Measurements from ENCODE around the gene FKBP5.
"Not testable (repeated sequence)": the region's sequence is repeated elsewhere in the genome, so short reads cannot be mapped to it uniquely, and the experiment has no call there.

The FKBP5 gene

GRCh38 chr6:35582315-35582714 is 106.4 kb downstream of the FKBP5 start:
- no peak for FAIRE-seq

DNA sequence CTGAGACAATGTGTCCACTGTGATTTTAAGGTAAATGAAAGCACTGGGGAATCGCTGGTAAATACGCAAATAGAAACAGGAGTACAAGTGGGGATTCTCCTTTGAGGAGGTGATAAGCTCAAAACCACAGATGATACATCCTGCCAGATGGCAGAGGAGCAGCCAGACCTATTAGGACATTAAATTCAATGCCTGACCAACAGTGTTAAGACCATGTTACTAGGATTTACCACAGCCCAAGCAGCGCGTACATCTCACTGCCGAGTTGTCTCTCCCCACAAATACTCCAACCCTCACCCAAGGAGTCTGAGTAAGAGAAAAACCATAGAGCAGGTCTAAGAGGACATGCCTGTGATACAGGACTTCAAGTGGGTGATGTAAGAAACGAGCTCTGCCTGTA is 107.1 kb downstream of the FKBP5 start:
- FAIRE-seq = no peak

- no peak for FAIRE-seq
These were observed 107.9 kb downstream of the FKBP5 start for GRCh38 chr6:35580836-35581235.

GRCh38 chr6:35576682-35577081 is 112.0 kb downstream of the FKBP5 start:
- FAIRE-seq = no peak

DNA sequence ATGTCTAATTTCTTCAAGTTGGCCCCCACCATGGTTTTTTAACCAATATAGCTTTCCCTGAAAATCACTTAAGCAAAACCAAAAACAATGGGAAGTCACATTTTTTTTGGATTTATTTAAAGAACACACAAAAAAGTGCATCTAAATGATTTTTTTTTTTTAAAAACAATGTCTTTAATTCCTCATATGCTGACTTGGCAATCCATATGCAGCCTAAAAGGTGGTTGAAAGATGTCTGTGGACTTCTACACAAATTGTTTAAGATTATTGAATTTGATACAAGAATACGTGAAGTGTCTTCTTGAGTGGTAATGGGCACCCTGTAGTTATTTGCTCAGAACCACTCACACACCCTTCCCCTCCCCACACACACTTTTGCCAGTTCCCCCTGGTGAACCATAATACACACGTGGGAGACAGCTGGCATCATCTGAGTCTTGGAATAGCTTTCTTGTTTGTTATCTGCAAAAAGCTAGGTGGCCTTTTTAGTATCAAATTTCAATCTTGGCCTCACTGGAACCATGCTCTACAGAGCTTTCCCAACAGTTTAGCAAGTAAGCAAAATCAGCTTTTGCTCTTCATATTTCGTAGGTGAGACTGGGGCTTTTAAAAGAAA is 115.1 kb downstream of the FKBP5 start:
- FAIRE-seq = no peak

DNA sequence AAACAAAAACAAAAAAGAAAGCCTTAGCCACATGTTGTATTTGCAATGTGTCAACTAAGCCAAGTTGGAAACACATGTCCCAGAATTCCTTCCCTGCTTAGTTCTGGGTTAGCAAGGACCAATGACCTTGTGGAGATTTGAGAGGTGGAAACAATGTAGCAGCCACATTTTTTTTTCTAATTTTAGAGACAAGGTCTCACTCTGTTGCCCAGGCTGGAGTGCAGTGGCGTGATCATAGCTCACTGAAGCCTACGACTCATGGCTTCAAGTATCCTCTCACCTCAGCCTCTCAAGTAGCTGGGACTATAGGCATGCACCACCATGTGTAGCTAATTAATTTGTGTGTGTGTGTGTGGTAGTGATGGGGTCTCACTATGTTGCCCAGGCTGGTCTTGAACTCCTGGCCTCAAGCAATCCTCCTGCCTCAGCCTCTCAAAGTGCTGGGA is 117.8 kb downstream of the FKBP5 start:
- not testable (repeated sequence) for FAIRE-seq

DNA sequence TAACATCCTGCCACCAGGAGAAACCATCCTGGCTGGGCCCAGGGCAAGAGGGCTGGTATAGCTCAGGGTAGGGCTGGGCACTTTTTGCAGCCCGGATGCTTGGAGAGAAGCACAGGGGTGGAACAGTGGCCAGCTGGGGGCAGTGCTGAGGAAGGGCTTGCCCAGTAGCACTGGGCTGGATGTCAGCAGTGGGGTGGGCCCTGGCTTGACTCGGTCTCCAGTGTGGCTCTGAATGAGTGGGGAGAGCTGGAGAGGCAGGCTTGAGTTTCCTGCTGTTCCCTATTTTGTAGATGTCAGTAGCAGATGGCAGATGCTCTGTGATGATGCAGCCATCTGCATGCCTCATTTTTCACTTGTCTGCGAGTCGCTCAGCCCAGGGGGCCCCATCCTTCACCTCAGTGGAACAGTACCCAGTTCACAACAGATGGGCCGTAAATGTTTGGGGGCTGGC is 119.7 kb downstream of the FKBP5 start:
- no peak for FAIRE-seq

DNA sequence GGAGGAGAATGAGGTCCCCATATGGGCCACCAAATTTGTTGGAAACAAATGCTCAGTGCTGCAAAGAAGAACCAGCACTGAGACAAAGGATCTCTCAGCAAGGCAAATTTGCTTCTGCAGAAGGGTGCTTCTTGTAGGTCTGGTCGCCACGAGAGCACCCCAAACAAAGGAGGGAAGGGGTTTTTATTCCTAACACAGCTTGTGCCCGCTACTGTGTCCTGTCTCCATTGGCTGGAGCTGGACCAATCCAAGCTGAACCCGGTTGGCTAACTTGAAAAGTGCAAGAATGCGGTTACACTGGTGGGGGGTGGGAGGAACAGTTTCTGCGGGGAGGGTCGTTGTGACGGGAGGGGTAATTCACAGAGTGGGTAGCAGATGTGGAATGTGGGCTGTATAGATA is 121.9 kb downstream of the FKBP5 start:
- FAIRE-seq = no peak

DNA sequence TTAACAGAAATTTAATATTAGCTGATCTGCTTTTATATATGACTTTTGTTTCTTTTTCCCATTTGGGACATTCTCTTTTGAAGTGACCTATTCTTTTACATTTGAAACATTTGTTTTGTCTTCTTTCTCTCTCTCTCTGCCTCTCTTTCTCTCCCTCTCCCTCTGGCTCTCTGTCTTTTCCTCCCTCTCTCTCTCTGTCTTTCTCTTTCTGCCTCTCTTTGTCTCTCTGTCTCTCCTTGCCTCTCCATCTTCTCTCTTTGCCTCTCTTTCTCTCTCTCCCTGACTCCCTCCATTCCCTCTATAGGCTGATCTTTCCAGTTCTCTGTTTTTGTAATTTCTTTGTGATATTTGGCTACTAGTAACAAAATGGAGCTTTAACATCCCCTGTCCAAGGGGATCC is 124.0 kb downstream of the FKBP5 start:
- FAIRE-seq = no peak

GRCh38 chr6:35562060-35562459 is 126.7 kb downstream of the FKBP5 start:
- no peak for FAIRE-seq

GRCh38 chr6:35561113-35561512 is 127.6 kb downstream of the FKBP5 start:
- no peak for FAIRE-seq

DNA sequence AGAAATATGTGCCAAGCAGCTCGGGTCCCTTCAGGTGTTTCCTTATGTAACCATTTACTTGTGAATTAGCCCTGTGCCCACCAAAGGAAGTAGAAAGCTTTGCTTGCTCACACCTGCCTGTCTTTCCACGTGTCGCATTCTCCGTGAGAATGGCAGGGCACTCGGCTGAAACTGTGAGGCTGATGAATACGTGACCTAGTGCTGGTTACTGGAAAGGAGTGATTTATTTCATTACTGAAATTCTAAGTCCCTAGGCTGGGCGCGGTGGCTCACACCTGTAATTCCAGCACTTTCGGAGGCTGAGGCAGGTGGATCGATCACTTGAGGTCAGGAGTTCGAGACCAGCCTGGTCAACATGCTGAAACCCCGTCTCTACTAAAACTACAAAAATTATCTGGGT is 130.1 kb downstream of the FKBP5 start:
- FAIRE-seq = no peak

- no peak for FAIRE-seq
These were observed 131.5 kb downstream of the FKBP5 start for GRCh38 chr6:35557239-35557638.

DNA sequence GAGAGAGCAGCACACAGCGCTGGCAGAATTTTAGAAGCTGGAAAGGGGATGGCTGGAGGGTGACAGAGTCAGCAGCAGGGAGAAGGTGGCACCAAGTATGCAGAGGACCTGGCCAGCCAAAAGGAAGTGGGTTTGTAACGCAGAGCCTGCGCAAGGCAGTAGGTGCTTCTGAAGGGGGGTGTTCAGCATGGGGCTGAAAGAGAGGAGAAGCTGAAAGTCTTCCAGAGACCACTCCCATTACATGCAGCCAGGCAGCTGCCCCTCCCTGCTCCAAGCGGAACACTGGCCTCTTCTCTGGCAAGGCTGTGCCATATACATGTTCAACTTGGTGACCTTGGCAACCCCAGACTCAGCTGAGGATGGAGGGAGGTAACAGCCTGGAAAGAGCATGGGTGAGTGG is 133.9 kb downstream of the FKBP5 start:
- no peak for FAIRE-seq

GRCh38 chr6:35553315-35553714 is 135.4 kb downstream of the FKBP5 start:
- no peak for FAIRE-seq

- no peak for FAIRE-seq
These were observed 136.3 kb downstream of the FKBP5 start for GRCh38 chr6:35552285-35552917.

DNA sequence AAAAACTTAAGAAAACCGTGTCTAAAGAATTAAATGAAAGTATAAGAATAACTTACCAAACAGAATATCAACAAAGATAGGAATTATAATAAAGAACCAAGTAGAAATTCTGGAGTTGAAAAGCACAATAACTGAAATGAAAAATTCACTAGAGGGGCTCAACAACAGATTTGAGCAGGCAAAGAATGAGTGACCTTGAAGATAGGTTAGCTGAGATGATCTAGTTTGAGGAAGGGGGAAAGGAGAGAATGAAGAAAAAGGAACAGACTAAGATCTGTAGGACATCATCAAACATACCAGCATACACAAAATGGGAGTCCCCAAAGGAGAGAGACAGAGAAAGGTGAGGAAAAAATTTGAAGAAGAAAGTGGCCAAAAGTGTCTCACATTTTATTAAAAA is 138.3 kb downstream of the FKBP5 start:
- no peak for FAIRE-seq

- no peak for FAIRE-seq
These were observed 141.0 kb downstream of the FKBP5 start for GRCh38 chr6:35547676-35548075.

DNA sequence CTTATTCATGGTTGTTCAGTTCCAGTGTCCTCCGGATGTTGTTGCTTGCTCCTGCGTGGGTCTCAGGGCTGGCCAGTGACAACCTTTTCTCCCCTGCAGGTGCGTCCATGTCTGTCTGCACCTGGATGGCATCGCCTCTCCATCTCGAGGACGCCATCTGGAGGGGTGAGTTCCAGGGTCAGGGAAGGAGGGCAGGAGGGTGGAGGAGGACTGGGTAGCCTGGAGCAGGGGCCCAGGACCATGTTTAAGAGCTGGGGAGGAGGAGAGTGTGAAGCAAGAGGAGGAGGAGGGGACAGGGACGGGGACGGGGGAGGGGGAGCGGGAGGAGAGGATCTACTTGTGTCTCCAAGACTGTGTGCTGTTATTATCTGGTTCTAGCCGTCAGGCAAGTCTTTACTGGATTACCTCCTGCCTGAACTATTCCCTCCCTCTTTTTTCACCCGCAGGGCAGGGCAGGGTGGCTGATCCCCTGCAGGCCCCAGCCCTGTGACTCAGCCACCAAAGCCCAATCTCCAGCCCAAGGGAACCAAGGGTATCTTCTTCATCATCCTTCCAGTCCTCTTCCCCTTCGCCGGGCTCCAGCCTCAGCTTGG is 143.8 kb downstream of the FKBP5 start:
- no peak for FAIRE-seq

DNA sequence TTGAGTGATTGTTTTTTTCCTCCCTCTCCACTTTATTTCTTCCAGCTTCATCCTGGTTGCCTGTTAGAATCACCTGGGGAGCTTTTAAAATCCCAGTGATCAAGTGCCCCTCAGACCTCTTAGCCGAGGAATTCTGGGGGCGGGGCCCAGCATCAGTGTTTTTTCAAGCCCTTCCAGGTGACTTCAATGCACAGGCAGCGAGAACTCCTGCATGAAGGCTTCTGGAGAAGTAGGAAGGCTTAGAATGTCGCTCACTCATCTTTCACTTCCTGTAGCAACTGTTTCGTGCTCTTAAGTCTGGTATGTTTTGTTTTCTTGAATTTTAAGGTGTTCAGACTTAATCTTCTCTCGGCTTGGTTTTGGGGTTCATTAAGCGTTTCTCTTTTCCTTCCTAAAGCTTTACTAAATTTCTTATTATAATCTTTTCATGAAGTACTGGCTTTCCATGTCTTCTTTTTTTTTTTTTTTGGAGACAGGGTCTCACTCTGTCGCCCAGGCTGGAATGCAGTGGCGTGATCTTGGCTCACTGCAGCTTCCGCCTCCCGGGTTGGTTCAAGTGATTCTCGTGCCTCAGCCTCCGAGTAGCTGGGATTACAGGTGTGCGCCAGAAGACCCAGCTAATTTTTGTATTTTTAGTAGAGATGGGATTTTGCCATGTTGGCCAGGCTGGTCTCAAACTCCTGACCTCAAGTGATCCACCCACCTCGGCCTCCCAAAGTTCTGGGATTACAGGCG is 145.1 kb downstream of the FKBP5 start:
- no peak for FAIRE-seq

DNA sequence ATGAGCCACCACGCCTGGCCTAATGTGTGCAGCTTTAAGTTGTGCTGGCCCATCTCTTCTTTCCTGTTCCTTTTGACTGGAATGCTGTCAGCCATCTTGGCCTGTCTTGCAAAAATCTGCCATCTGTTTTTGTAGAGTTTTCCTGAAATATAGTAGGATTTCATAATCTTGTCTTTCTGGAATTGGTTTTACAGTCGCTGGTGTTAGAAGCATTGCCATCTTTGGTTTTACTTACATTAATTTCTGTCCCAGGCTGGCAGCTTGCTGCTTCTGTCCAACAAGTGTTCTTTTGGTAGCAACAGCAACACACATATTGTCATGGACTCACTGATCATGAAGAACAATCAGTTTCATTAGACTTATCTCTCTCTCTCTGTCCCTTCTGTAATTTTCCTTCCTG is 146.9 kb downstream of the FKBP5 start:
- FAIRE-seq = no peak

GRCh38 chr6:35539223-35539622 is 149.5 kb downstream of the FKBP5 start:
- no peak for FAIRE-seq

DNA sequence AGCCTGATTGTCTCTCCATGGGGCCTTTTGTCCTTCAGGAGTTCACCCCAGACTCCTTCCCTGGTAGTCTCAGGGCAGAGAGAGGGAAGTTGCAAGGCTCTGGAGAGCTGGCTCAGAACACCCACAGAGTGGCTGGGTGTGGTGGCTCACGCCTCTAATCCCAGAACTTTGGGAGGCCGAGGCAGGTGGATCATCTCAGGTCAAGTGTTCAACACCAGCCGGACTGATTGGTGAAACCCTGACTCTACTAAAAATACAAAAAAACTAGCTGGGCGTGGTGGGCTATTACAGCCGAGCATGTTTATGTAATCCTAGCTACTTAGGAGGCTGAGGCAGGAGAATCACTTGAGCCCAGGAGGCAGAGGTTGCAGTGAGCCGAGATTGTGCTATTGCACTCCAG is 152.9 kb downstream of the FKBP5 start:
- not testable (repeated sequence) for FAIRE-seq
